HG02973 (cell line): Measurements from ENCODE around the gene RYK.
"Not testable (repeated sequence)": the region's sequence is repeated elsewhere in the genome, so short reads cannot be mapped to it uniquely, and the experiment has no call there.

Experiments
- ATAC-seq: cut with Tn5 transposase; IDR thresholded peaks from one replicate; pipeline ENCODE4 v1.9.1; 2021; ENCODE audit warnings: moderate library complexity; ENCODE audit not compliant: unreplicated experiment

The RYK gene

GRCh38 chr3:134224796-134225156 lies 25.9 kb downstream of the RYK start:
- ATAC-seq, result not testable (repeated sequence)

DNA sequence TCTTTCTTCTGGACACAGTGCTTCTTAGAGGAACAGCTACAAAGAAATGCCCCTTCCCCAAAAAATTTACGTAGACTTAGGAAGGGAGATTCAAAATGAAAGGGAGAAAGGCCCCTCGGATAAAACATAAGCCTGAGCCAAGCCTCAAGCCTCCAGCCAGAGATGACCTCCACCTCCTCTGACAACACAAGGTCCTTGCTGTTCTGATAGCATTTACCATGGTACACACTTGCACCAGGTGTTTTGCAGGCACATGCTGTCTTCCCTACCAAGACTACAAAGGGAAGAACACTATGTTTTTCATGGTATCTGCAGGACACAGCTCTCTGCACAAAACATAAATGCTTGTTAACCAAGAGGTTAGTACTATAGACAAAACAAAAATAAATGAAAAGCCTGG lies 27.8 kb downstream of the RYK start:
- ATAC-seq, result no peak

- no peak for ATAC-seq
Measured at GRCh38 chr3:134216851-134217250, 33.8 kb downstream of the RYK start.

- no peak for ATAC-seq
Measured at GRCh38 chr3:134216191-134216764, 34.4 kb downstream of the RYK start.

GRCh38 chr3:134214239-134214638 lies 36.4 kb downstream of the RYK start:
- ATAC-seq, result no peak

DNA sequence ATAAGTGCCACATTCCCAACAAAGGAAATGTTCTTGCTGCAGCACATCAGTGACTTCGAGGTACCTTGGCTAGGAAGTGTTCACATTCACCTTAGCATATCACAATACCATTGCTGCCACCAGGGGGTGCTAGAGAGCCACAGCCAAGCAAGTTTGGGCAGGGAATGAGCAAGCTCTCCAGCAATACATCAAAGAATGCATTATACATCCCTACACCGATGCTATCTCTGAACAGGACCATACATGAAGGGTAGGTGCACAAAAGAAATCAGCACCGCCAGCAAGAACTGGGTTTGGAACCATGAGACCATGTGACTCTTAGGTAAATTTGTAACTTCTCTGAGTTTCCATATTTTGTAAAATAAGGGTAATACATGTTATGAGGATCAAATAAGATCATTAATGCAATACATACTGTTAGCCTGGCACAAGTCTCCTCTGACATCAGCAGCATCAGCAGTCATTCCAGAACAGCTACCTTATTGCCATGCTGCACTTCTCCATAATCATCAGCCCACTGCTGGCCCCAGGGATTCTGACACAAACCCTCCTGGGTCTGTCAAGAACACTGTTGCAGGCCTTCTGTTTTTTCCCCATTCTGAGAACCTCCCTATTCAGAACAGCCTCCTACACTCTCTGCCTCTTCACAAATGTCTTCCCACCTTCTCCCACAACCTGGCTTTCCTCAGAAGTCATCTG lies 37.5 kb downstream of the RYK start:
- ATAC-seq, result peak; percentile 68

GRCh38 chr3:134211797-134212196 lies 38.9 kb downstream of the RYK start:
- ATAC-seq, result no peak

DNA sequence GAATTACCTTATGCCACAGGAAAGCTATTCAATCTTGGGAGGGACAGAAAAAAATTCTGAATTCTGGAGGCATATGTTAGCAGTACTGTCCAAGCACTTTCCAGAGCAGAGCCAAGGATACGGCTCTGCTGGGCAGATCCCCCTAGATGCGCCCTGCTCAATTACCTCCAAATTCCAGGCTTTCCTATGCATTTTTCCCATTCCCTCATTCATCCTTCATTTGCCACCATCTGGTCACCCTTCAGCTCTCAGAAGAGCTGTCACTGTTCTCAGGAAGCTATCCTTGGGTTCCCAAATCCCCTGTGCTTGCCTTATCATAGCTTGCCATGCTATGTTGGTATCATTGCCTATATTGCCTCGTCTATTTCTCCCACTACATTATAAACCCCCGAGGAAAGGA lies 45.2 kb downstream of the RYK start:
- ATAC-seq, result no peak

GRCh38 chr3:134201201-134202130 lies 49.2 kb downstream of the RYK start:
- no peak for ATAC-seq

DNA sequence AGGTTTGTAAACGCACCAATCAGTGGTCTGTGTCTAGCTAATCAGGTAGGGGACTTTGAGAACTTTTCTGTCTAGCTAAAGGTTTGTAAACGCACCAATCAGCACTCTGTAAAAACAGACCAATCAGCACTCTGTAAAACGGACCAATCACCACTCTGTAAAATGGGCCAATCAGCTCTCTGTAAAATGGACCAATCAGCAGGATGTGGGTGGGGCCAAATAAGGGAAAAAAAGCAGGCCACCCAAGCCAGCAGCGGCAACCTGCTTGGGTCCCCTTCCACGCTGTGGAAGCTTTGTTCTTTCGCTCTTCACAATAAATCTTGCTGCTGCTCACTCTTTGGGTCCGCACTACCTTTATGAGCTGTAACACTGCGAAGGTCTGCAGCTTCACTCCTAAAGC lies 50.8 kb downstream of the RYK start:
- not testable (repeated sequence) for ATAC-seq

- ATAC-seq, result no peak
Measured at GRCh38 chr3:134199240-134199639, 51.4 kb downstream of the RYK start.

GRCh38 chr3:134198414-134198813 lies 52.2 kb downstream of the RYK start:
- ATAC-seq, result no peak

DNA sequence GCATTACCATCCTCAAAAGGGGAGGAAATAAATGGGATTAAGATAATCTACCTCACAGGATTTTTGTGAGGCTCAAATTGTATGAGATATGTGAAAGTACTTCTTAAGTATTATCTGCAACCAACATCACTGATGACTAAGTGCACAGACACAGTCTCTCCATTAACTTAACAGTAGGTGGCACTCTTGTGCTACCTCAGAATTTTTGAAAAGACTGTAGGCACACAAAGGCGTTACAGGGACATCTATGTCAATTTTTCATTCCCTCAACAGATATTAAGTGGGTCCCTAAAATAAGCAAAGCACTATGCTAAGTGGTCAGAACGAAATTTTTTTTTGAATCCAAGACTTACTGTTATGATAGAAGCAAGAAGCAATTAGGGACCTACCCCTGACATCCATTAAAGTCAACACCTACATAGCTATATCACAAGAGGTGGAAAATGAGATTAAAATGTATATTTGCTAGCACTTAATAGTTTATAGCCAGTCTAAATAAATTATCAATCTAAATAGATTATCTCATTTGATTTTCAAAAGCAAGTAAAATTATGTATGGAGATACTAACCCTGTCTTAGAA lies 52.9 kb downstream of the RYK start:
- ATAC-seq, result no peak

DNA sequence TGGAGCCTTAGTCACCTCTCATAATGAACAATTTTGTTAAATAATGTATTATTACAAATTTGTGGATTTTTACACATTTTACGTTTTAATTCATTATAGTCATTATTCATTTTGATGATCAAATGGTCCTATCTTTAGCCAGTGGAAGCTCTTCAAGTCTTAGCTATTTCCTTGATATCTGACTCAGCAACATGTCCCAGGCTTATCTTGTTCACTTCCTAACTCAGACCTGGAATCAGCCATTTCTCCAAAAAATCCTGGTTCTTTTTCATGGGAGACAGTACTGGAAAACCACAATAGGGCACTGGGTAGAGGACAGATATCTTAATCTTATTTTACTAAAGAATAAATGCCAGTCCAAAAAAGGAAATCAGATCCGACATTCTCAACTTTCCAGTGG lies 56.4 kb downstream of the RYK start:
- ATAC-seq, result no peak

DNA sequence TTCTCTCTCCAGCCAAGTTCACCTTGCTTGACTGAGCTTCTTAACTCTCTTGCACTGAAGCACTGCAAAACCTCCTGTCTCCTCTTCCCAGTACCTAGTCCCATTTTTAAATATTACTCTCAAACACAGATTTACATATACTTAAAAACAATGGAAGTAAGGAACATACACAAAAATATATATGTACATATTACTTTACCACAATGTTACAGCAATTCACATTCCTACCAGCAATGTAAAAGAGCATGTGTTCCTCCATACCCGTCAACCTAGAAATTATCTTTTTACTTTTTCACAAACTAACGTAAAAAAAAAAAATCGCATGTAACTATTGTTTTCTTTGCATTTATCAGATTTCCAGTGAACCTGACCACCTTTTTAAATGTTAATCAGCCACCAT lies 60.4 kb downstream of the RYK start:
- no peak for ATAC-seq

DNA sequence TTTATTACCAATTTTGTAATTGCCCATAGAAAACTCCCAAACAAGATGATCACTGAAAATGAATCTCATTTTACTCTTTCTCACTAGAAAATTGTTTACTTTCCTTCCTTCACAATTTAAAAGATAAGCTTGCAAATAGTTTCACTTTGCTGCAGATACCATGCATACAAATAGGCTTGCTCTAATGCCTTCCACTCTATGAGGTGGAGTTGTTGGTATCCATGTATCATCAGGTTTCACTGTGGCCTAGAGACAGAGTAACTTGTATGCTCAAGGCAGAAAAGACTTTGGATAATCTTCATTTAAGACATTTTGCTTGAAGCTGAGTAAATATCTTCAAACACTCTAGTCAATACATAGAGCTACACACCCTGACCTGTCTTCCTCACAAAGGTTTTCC lies 60.8 kb downstream of the RYK start:
- ATAC-seq, result no peak

DNA sequence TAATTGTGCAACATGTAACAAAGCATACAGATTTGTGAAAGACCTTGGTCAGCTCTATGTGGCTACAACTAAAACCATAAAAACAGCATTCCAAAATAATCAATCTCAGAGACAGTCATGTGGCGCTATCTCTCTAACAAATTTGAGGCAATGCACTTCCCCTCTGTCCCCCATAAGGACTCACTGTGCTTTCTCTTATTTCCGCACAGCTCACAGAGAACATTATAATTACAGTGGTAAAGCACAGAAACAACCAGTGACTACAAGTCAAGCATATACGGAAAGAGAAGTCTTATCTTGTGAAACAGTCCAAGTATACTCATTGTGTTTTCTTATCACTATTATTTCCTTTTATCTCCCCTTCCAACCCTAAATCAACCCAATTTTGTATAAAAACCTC lies 64.3 kb downstream of the RYK start:
- ATAC-seq, result no peak

DNA sequence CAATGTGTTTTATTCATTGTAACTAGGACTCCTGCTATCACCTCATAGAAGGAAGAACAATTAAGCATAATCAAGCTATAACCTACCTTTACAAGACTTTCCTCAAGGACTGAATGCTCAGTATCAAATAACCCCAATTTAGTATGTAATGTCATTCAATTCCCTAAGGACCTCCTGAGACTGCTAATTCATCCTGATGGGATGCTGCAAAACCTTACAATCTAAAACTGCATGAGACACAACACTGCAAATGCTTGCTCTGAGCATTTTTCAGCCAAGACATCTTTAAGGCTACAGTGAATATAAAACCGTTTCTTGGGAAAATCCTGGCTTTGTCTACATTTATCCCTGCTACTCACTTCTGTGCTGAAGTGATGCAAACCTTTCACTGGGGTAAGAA lies 69.9 kb downstream of the RYK start:
- no peak for ATAC-seq

- no peak for ATAC-seq
Measured at GRCh38 chr3:134179508-134179907, 71.2 kb downstream of the RYK start.

DNA sequence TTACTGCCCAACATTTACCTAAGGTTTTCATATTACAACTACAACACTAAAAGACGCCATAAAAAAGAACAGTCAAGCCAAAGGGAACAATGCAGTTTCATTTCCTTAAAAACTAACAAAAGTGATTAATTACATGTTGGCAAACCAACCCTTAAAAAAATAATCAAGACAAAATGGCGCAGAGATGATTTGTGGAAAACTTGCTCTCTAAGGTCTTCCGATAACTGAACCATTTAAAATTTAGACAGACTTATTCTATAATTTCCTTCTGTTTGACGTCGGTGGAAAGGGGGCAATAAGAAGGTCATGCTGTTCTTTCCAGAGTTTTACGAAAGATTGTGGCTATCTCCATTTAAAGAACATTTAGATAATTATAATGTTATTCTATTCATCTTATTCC lies 87.6 kb downstream of the RYK start:
- ATAC-seq, result no peak

- ATAC-seq, result no peak
Measured at GRCh38 chr3:134161898-134162615, 88.6 kb downstream of the RYK start.
